Measurements from ENCODE around the gene SPRR4. TPM values are rescaled to one million over a fixed set of nuclear protein-coding genes. Genes with fewer than 3 reads are reported as not detected.

Gene SPRR4
- polyA plus RNA-seq, 3 donors from 2014 or later, result not detected

- H3K4me3 Mint-ChIP-seq, result no peak overlapping the region
- H3K27ac Mint-ChIP-seq, result no peak overlapping the region
- peaks cover 3 to 9% (median 7%) of the 10 kb centered on the region in 3 donors for H3K27me3 Mint-ChIP-seq (ENCODE audit: low read depth in 3 of 3)
- H3K9me3 Mint-ChIP-seq, result no peaks in the 10 kb centered on the region
- no peaks in the 10 kb centered on the region for H3K36me3 Mint-ChIP-seq
- DNase-seq, result no peak
- no peaks in the 10 kb centered on the region for H3K4me1 Mint-ChIP-seq
Observed at GRCh38 chr1:152977614-152978013, 7.2 kb downstream of the SPRR4 start.

DNA sequence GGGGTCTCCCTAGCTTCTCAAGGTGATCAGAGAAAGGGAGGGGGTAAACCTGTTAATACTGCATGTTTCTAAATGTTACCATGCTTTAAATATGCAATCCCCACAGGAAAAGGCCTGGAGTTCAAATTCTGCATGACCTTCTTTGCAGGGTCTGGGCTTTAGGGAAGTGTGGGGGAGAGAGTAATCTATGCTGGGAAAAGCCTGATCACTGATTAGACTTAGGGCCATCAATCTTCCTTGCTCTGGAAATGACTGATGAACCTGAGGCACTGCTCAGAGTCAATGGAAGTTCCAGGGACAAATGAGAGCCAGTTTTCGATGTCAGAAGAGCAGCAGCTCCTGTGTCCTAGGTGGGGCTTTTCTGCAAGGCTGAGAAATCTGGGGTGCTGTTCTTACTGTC lies 10.2 kb downstream of the SPRR4 start:
- Mint-ChIP-seq H3K9me3 (no peaks in the 10 kb centered on the region), H3K4me3 (no peak overlapping the region), H3K27me3 (ENCODE audit: low read depth in 3 of 3) (peaks cover 1 to 4% (median 4%) of the 10 kb centered on the region in 3 donors), H3K4me1 (no peaks in the 10 kb centered on the region), H3K36me3 (no peaks in the 10 kb centered on the region), H3K27ac (no peak overlapping the region)
- DNase-seq, result no peak

DNA sequence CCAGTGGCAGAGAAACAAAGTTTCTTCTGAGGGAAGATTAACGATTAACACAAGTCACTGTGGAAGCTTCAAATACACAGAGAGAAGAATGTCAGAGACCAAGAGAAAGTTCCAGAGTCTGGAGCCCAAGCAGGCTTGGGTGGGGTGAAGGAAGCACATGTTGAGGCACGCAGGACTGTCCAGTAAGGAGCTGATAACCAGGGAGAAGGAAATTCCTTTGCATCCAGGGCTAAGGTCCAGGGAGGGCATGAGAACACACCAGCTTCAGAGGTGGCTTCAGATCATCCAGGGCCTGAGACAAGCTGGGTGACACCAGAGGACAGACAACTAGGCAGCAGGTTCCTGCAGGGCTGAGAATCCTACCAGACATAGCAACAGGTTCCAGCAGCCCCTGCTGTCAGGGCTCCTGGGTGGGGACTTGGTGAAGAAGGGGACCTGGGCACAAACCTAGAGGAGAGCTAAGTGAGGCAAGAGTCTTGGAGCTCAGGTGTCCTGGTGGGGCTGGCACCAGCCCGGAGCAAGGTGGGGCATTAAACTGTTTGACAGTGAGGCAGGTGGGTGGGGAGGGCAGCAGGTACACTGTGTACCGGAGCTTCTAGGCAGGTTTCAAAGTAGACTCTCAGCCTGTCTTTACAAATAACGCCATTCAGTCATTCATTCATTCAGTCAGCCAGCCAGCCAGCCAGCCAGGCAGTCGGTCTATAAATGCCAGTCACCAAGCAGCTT lies 10.9 kb downstream of the SPRR4 start:
- no peaks in the 10 kb centered on the region for H3K36me3 Mint-ChIP-seq
- no peaks in the 10 kb centered on the region for H3K9me3 Mint-ChIP-seq
- peaks cover 1 to 5% (median 4%) of the 10 kb centered on the region in 3 donors for H3K27me3 Mint-ChIP-seq (ENCODE audit: low read depth in 3 of 3)
- DNase-seq, result no peak
- H3K4me3 Mint-ChIP-seq, result no peak overlapping the region
- no peaks in the 10 kb centered on the region for H3K4me1 Mint-ChIP-seq
- no peak overlapping the region for H3K27ac Mint-ChIP-seq

DNA sequence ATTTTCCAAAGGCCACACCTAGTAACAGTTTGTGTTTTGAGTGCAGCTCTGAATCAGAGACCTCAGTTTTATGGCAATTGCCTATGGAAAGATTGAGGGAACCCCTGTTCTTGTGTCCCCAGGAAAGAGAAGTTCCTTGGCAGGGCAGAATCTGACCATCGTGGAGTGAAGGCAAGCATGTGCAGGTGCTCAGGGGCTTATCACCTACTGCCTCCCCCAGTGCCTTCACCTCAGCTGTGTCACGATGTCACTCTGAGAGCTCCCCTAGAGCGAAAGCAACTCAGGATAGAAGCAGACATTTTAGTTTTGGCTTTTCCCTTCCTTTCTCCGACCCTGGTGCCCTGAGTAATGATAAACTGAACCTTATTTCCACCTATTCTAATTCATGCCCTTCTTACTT lies 11.6 kb downstream of the SPRR4 start:
- Mint-ChIP-seq H3K27me3 (ENCODE audit: low read depth in 3 of 3) (peaks cover 1 to 6% (median 4%) of the 10 kb centered on the region in 3 donors), H3K36me3 (no peaks in the 10 kb centered on the region), H3K4me1 (no peaks in the 10 kb centered on the region), H3K27ac (no peak overlapping the region), H3K9me3 (peaks cover 0 to 2% (median 0%) of the 10 kb centered on the region in 6 donors), H3K4me3 (no peak overlapping the region)
- no peak for DNase-seq

- Mint-ChIP-seq H3K4me1 (no peaks in the 10 kb centered on the region), H3K36me3 (no peaks in the 10 kb centered on the region), H3K4me3 (no peak overlapping the region), H3K9me3 (peaks cover 0 to 2% (median 0%) of the 10 kb centered on the region in 6 donors), H3K27me3 (ENCODE audit: low read depth in 3 of 3) (peaks cover 1 to 10% (median 4%) of the 10 kb centered on the region in 3 donors), H3K27ac (no peak overlapping the region)
- no peak for DNase-seq
Observed at GRCh38 chr1:152983234-152983633, 12.8 kb downstream of the SPRR4 start.

DNA sequence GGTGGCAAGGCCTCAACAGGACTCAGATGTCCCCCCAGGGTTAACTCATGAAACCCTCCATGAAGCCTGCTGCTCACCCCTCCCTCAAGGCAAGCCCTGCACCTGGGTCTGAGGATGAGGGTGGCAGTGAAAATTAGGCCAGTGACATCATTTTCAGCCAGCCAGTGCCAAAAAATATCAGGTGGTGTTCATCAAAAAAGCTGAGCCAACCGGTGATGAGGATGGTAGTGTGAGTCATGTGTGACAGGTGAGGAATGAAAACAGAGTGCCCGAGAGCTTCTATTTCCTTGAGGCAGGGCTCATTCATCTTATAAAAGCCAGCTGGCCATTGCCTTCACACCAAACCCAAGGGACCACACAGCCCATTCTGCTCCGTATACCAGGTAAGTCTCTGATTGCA lies 13.3 kb downstream of the SPRR4 start, which contains the start of gene SPRR1A:
TSS of gene SPRR1A (plus strand) at position 339 of the 400 bp plus-strand sequence. CDS start 1,150 bp downstream, outside the sequence.
- Mint-ChIP-seq H3K27ac (no peak within 1 kb of the TSS), H3K9me3 (peaks cover 0 to 5% (median 0%) of the 10 kb centered on the region in 6 donors)

GRCh38 chr1:152986578-152986977 lies 16.1 kb downstream of the SPRR4 start:
- H3K4me3 Mint-ChIP-seq, result no peak overlapping the region
- H3K27ac Mint-ChIP-seq, result no peak overlapping the region
- DNase-seq, result no peak
- no peaks in the 10 kb centered on the region for H3K4me1 Mint-ChIP-seq
- H3K9me3 Mint-ChIP-seq, result peaks cover 0 to 8% (median 0%) of the 10 kb centered on the region in 6 donors
- H3K27me3 Mint-ChIP-seq (ENCODE audit: low read depth in 3 of 3), result peaks cover 1 to 8% (median 7%) of the 10 kb centered on the region in 3 donors
- H3K36me3 Mint-ChIP-seq, result no peaks in the 10 kb centered on the region

More for the DNA sequence above, 13.3 kb downstream of the SPRR4 start, which contains the start of gene SPRR1A:
- H3K4me1 Mint-ChIP-seq, result no peaks in the 10 kb centered on the region
- no peak within 1 kb of the TSS for H3K4me3 Mint-ChIP-seq
- no peaks in the 10 kb centered on the region for H3K36me3 Mint-ChIP-seq
- peaks cover 1 to 10% (median 4%) of the 10 kb centered on the region in 3 donors for H3K27me3 Mint-ChIP-seq (ENCODE audit: low read depth in 3 of 3)
- no peak for DNase-seq

DNA sequence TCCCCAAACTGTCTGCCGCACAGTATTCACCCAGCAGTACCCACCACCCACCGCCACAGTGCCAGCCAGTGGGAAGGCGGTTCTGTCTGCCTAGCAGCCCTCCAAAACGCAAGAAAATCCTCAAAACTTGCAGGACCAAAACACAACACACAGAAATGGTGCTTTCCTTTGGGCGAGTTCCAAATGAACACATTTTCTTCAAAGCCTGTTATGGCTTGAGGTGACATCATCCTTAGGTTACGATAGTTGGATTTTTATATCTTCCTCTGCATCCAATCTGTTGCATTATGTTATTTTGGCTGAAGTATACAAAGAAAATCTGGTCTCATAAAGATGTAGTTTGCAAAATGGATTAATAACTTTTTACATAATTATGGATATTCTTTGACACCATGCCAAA lies 22.7 kb downstream of the SPRR4 start:
- Mint-ChIP-seq H3K4me1 (no peaks in the 10 kb centered on the region), H3K27me3 (ENCODE audit: low read depth in 3 of 3) (peaks cover 2 to 14% (median 3%) of the 10 kb centered on the region in 3 donors), H3K27ac (no peak overlapping the region), H3K9me3 (peaks cover 0 to 9% (median 0%) of the 10 kb centered on the region in 6 donors), H3K36me3 (no peaks in the 10 kb centered on the region), H3K4me3 (no peak overlapping the region)
- DNase-seq, result no peak

GRCh38 chr1:152995842-152996241 lies 25.4 kb downstream of the SPRR4 start:
- H3K27ac Mint-ChIP-seq, result no peak overlapping the region
- no peaks in the 10 kb centered on the region for H3K4me1 Mint-ChIP-seq
- no peaks in the 10 kb centered on the region for H3K36me3 Mint-ChIP-seq
- H3K4me3 Mint-ChIP-seq, result no peak overlapping the region
- peaks cover 0 to 3% (median 0%) of the 10 kb centered on the region in 6 donors for H3K9me3 Mint-ChIP-seq
- no peak for DNase-seq
- H3K27me3 Mint-ChIP-seq (ENCODE audit: low read depth in 3 of 3), result peaks cover 3 to 16% (median 4%) of the 10 kb centered on the region in 3 donors

DNA sequence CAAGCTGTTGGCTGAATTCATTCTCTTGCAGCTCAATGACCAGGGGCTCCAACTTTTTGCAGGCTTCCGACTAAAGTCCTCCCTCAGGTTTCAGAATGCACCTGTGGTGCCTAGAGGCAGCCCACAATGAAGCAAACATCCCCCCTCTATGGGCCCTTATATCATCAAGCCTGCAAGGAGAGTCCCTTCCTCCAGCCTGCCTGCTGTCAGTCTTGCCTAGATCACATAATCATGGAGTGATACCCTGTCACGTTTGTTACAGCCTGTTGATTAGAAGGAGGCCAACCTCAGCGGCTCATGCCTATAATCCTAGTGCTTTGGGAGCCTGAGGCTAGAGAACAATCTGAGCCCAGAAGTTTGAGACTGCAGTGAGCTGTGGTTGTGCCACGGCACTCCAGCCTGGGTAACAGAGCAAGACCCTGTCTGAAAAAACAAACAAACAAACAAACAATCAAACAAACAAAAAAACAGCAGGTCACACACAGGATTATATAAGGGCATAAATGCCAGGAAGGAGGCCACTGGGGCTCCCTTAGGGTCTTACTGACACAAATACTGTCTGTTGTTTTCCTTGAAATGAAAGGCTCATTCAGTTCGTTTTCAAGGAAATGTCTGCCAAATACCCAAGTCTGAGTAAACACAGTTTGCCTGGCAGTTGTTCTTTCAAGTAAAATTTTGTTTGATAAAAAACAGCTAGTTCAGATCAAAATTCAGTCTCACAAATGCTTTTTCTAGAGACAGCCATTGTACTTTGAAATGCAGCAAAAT lies 26.4 kb downstream of the SPRR4 start:
- Mint-ChIP-seq H3K4me3 (no peak overlapping the region), H3K4me1 (no peaks in the 10 kb centered on the region), H3K27me3 (ENCODE audit: low read depth in 3 of 3) (peaks cover 3 to 11% (median 4%) of the 10 kb centered on the region in 3 donors), H3K27ac (no peak overlapping the region), H3K9me3 (peaks cover 0 to 3% (median 0%) of the 10 kb centered on the region in 6 donors), H3K36me3 (no peaks in the 10 kb centered on the region)
- no peak for DNase-seq

DNA sequence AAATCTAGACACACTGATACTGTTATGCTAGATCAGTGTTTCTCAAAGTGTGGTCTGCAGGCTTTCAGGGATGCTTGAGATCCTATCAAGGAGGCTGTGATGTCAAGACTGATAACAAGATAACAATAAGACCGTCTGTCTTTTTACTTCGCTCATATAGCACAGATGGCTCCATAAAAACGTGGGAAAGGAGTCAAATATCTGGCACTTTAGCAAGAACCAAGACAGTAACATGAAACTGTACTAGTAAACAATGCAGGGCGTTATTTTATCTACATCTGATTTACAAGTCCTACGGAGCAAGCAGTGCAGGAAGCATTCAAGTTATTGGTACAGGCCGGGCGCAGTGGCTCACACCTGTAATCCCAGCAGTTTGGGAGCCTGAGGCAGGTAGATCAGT lies 27.5 kb downstream of the SPRR4 start:
- no peak overlapping the region for H3K4me3 Mint-ChIP-seq
- no peak for DNase-seq
- no peaks in the 10 kb centered on the region for H3K36me3 Mint-ChIP-seq
- no peaks in the 10 kb centered on the region for H3K4me1 Mint-ChIP-seq
- H3K27ac Mint-ChIP-seq, result no peak overlapping the region
- H3K9me3 Mint-ChIP-seq, result peaks cover 0 to 3% (median 0%) of the 10 kb centered on the region in 6 donors
- H3K27me3 Mint-ChIP-seq (ENCODE audit: low read depth in 3 of 3), result peaks cover 3 to 13% (median 4%) of the 10 kb centered on the region in 3 donors

- no peak for DNase-seq
- Mint-ChIP-seq H3K4me1 (no peaks in the 10 kb centered on the region), H3K36me3 (no peaks in the 10 kb centered on the region), H3K27ac (no peak overlapping the region), H3K4me3 (no peak overlapping the region), H3K9me3 (peaks cover 0 to 3% (median 0%) of the 10 kb centered on the region in 6 donors), H3K27me3 (ENCODE audit: low read depth in 3 of 3) (peaks cover 3 to 13% (median 4%) of the 10 kb centered on the region in 3 donors)
Observed at GRCh38 chr1:152998476-152998875, 28.0 kb downstream of the SPRR4 start.

- H3K4me1 Mint-ChIP-seq, result no peaks in the 10 kb centered on the region
- H3K27me3 Mint-ChIP-seq (ENCODE audit: low read depth in 3 of 3), result peaks cover 3 to 16% (median 4%) of the 10 kb centered on the region in 3 donors
- no peak overlapping the region for H3K4me3 Mint-ChIP-seq
- no peak overlapping the region for H3K27ac Mint-ChIP-seq
- no peaks in the 10 kb centered on the region for H3K36me3 Mint-ChIP-seq
- H3K9me3 Mint-ChIP-seq, result peaks cover 0 to 3% (median 0%) of the 10 kb centered on the region in 6 donors
- DNase-seq, result no peak
Observed at GRCh38 chr1:152999818-153000217, 29.4 kb downstream of the SPRR4 start.

DNA sequence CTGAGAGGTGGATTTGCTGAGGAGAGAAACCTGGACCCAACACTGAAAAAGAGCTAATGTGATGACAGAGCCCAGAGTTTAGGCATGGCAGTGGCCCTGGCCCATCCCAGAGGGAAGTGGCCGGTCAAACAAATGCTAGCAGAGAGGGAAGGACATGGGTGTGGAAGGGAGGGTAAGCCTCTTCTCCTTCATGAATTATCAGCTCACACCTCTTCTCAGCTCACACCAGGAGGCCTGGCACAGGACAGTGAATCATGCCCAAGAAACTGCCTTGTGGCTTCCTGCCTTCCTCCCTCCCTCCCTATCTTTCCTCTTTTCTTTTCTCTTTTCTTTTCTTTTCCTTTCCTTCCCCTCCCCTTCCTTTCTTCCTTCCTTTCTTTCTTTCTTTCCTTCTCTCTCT lies 29.8 kb downstream of the SPRR4 start:
- DNase-seq, result no peak
- H3K36me3 Mint-ChIP-seq, result no peaks in the 10 kb centered on the region
- H3K27ac Mint-ChIP-seq, result no peak overlapping the region
- no peak overlapping the region for H3K4me3 Mint-ChIP-seq
- no peaks in the 10 kb centered on the region for H3K4me1 Mint-ChIP-seq
- H3K27me3 Mint-ChIP-seq (ENCODE audit: low read depth in 3 of 3), result peaks cover 3 to 12% (median 4%) of the 10 kb centered on the region in 3 donors
- no peaks in the 10 kb centered on the region for H3K9me3 Mint-ChIP-seq
